HEK293 (cell line): ENCODE measurements around the gene PGC.

ENCODE experiments used
- FEZF1 ChIP-seq: fragments of 450-650 bp; formaldehyde crosslinking; IDR thresholded peaks from 2 replicates; pipeline ENCODE4 v1.5.1; 2016; ENCODE audit warnings: missing biosample characterization, missing genetic modification characterization
- KLF7 ChIP-seq: fragments of 450-650 bp; formaldehyde crosslinking; IDR thresholded peaks from 2 replicates; pipeline ENCODE4 v1.5.1; 2016; ENCODE audit warnings: missing biosample characterization, missing genetic modification characterization, borderline replicate concordance
- REPIN1 ChIP-seq: fragments of 450-650 bp; formaldehyde crosslinking; IDR thresholded peaks from 2 replicates; pipeline ENCODE4 v1.5.1; 2017; ENCODE audit warnings: missing biosample characterization, missing genetic modification characterization, low read depth
- SCRT1 ChIP-seq: fragments of 450-650 bp; formaldehyde crosslinking; IDR thresholded peaks from 2 replicates; pipeline ENCODE4 v1.5.1; 2016; ENCODE audit warnings: missing biosample characterization, missing genetic modification characterization, borderline replicate concordance
- ZNF138 ChIP-seq: fragments of 450-650 bp; formaldehyde crosslinking; IDR thresholded peaks from 2 replicates; pipeline ENCODE4 v1.5.1; 2016; ENCODE audit warnings: missing biosample characterization, missing genetic modification characterization, borderline replicate concordance
- ZNF2 ChIP-seq: fragments of 450-650 bp; formaldehyde crosslinking; IDR thresholded peaks from 2 replicates; pipeline ENCODE4 v1.5.1; 2016; ENCODE audit warnings: missing biosample characterization, missing genetic modification characterization
- ZNF239 ChIP-seq: fragments of 450-650 bp; formaldehyde crosslinking; IDR thresholded peaks from 2 replicates; pipeline ENCODE4 v1.5.1; 2016; ENCODE audit warnings: missing biosample characterization, missing genetic modification characterization
- ZNF335 ChIP-seq: fragments of 450-650 bp; formaldehyde crosslinking; conservative IDR thresholded peaks from 2 replicates; pipeline ENCODE4 v1.5.1; 2016; ENCODE audit warnings: missing biosample characterization, missing genetic modification characterization
- ZNF37A ChIP-seq: fragments of 450-650 bp; IDR thresholded peaks from 2 replicates; pipeline ENCODE4 v1.5.1; 2018; ENCODE audit warnings: missing biosample characterization, missing genetic modification characterization
- ZNF416 ChIP-seq: fragments of 450-650 bp; formaldehyde crosslinking; IDR thresholded peaks from 2 replicates; pipeline ENCODE4 v1.5.1; 2016; ENCODE audit warnings: missing biosample characterization, missing genetic modification characterization
- ZNF473 ChIP-seq: fragments of 450-650 bp; formaldehyde crosslinking; IDR thresholded peaks from 2 replicates; pipeline ENCODE4 v1.5.1; 2017; ENCODE audit warnings: missing biosample characterization, missing genetic modification characterization
- ZNF544 ChIP-seq: fragments of 450-650 bp; formaldehyde crosslinking; IDR thresholded peaks from 2 replicates; pipeline ENCODE4 v1.5.0; 2017; ENCODE audit warnings: missing biosample characterization, missing genetic modification characterization
- ZNF548 ChIP-seq: fragments of 450-650 bp; formaldehyde crosslinking; IDR thresholded peaks from 2 replicates; pipeline ENCODE4 v1.5.1; 2016; ENCODE audit warnings: missing biosample characterization, missing genetic modification characterization
- ZNF585B ChIP-seq: fragments of 450-650 bp; formaldehyde crosslinking; IDR thresholded peaks from 2 replicates; pipeline ENCODE4 v1.5.1; 2016; ENCODE audit warnings: missing biosample characterization, missing genetic modification characterization
- ZNF837 ChIP-seq: fragments of 450-650 bp; formaldehyde crosslinking; IDR thresholded peaks from 2 replicates; pipeline ENCODE4 v1.5.1; 2016; ENCODE audit warnings: missing biosample characterization, missing genetic modification characterization
- ZSCAN16 ChIP-seq: fragments of 450-650 bp; formaldehyde crosslinking; IDR thresholded peaks from 2 replicates; pipeline ENCODE4 v1.5.1; 2016; ENCODE audit warnings: missing biosample characterization, missing genetic modification characterization
- TF ChIP-seq, protein P1 (sequence below): fragments of 450-650 bp; formaldehyde crosslinking; conservative IDR thresholded peaks from 2 replicates; pipeline ENCODE4 v1.5.1; 2016; ENCODE audit warnings: low read depth, missing biosample characterization, missing genetic modification characterization
- TF ChIP-seq, protein P2 (sequence below): fragments of 450-650 bp; formaldehyde crosslinking; IDR thresholded peaks from 2 replicates; pipeline ENCODE4 v1.5.0; 2017; ENCODE audit warnings: missing biosample characterization, missing genetic modification characterization, borderline replicate concordance
- TF ChIP-seq, protein P3 (sequence below): fragments of 450-650 bp; formaldehyde crosslinking; IDR thresholded peaks from 2 replicates; pipeline ENCODE4 v1.5.1; 2016; ENCODE audit warnings: missing biosample characterization, missing genetic modification characterization
- TF ChIP-seq, protein P4 (sequence below): fragments of 450-650 bp; formaldehyde crosslinking; IDR thresholded peaks from 2 replicates; pipeline ENCODE4 v1.5.1; 2016; ENCODE audit warnings: missing biosample characterization, missing genetic modification characterization
- TF ChIP-seq, protein P5 (sequence below): fragments of 450-650 bp; formaldehyde crosslinking; IDR thresholded peaks from 2 replicates; pipeline ENCODE4 v1.5.1; 2016; ENCODE audit warnings: missing biosample characterization, missing genetic modification characterization
- TF ChIP-seq, protein P6 (sequence below): IDR thresholded peaks from 2 replicates; pipeline ENCODE4 v1.6.1; 2011; ENCODE audit warnings: mild to moderate bottlenecking, low read depth, low read length, borderline replicate concordance

Gene PGC

DNA sequence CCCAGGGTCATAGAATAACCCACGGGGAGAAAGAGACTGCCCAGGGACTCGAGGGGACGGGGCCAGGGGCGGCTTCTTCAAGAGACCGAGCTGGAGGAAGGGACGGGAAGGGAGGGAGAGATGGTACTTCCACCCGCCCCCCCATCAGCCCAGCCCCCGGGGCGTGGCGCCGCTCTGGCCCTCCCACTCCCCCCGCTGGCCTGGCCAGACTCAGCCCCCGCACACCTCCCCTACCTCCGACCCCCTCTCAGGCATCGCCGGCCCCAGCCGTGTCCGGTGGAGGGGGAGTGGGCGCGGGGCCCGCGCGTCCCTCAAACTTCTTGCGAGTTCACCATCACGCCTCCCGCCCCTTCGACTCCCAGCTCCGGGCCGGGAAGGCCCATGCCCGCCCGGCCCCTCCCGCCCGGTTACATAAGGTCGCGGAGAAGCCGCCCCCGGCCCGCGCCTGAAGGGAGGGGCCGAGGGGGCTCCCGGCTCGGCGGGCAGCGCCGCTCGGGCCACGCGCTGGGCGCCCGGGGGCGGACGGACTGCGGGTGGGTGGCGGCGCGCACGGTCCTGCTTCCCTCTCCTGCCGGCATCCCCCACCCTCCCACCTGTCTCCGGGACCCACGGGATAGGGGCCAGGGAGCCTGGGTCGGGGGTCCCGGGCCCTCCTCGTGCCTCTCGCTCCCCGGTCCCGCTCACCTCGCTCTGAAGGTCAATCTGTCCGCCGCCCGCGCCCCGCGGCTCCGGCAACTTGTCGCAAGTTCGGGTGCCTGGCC lies 12.4 kb downstream of the PGC start (continued):
- TF ChIP-seq, protein P1, sequence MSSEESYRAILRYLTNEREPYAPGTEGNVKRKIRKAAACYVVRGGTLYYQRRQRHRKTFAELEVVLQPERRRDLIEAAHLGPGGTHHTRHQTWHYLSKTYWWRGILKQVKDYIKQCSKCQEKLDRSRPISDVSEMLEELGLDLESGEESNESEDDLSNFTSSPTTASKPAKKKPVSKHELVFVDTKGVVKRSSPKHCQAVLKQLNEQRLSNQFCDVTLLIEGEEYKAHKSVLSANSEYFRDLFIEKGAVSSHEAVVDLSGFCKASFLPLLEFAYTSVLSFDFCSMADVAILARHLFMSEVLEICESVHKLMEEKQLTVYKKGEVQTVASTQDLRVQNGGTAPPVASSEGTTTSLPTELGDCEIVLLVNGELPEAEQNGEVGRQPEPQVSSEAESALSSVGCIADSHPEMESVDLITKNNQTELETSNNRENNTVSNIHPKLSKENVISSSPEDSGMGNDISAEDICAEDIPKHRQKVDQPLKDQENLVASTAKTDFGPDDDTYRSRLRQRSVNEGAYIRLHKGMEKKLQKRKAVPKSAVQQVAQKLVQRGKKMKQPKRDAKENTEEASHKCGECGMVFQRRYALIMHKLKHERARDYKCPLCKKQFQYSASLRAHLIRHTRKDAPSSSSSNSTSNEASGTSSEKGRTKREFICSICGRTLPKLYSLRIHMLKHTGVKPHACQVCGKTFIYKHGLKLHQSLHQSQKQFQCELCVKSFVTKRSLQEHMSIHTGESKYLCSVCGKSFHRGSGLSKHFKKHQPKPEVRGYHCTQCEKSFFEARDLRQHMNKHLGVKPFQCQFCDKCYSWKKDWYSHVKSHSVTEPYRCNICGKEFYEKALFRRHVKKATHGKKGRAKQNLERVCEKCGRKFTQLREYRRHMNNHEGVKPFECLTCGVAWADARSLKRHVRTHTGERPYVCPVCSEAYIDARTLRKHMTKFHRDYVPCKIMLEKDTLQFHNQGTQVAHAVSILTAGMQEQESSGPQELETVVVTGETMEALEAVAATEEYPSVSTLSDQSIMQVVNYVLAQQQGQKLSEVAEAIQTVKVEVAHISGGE (tag by site-specific recombination): no peak
- TF ChIP-seq, protein P2, sequence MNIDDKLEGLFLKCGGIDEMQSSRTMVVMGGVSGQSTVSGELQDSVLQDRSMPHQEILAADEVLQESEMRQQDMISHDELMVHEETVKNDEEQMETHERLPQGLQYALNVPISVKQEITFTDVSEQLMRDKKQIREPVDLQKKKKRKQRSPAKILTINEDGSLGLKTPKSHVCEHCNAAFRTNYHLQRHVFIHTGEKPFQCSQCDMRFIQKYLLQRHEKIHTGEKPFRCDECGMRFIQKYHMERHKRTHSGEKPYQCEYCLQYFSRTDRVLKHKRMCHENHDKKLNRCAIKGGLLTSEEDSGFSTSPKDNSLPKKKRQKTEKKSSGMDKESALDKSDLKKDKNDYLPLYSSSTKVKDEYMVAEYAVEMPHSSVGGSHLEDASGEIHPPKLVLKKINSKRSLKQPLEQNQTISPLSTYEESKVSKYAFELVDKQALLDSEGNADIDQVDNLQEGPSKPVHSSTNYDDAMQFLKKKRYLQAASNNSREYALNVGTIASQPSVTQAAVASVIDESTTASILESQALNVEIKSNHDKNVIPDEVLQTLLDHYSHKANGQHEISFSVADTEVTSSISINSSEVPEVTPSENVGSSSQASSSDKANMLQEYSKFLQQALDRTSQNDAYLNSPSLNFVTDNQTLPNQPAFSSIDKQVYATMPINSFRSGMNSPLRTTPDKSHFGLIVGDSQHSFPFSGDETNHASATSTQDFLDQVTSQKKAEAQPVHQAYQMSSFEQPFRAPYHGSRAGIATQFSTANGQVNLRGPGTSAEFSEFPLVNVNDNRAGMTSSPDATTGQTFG (tag by site-specific recombination): no peak
- TF ChIP-seq ZNF239 (tag by site-specific recombination): no peak
- no peak; the same call in 1 of the 2 replicates for TF ChIP-seq KLF7 (tag by site-specific recombination)
- TF ChIP-seq ZNF138: no peak
- no peak for TF ChIP-seq ZNF473 (tag by site-specific recombination)
- no peak for TF ChIP-seq ZNF837
- TF ChIP-seq ZNF335 (tag by site-specific recombination): peak; percentile 71
- TF ChIP-seq ZNF2 (tag by site-specific recombination): no peak
- no peak for TF ChIP-seq ZNF585B (tag by site-specific recombination)
- TF ChIP-seq, protein P3, sequence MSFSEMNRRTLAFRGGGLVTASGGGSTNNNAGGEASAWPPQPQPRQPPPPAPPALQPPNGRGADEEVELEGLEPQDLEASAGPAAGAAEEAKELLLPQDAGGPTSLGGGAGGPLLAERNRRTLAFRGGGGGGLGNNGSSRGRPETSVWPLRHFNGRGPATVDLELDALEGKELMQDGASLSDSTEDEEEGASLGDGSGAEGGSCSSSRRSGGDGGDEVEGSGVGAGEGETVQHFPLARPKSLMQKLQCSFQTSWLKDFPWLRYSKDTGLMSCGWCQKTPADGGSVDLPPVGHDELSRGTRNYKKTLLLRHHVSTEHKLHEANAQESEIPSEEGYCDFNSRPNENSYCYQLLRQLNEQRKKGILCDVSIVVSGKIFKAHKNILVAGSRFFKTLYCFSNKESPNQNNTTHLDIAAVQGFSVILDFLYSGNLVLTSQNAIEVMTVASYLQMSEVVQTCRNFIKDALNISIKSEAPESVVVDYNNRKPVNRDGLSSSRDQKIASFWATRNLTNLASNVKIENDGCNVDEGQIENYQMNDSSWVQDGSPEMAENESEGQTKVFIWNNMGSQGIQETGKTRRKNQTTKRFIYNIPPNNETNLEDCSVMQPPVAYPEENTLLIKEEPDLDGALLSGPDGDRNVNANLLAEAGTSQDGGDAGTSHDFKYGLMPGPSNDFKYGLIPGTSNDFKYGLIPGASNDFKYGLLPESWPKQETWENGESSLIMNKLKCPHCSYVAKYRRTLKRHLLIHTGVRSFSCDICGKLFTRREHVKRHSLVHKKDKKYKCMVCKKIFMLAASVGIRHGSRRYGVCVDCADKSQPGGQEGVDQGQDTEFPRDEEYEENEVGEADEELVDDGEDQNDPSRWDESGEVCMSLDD (tag by site-specific recombination): no peak
- TF ChIP-seq ZNF544 (tag by site-specific recombination): no peak
- TF ChIP-seq ZSCAN16 (tag by site-specific recombination): no peak
- TF ChIP-seq, protein P4, sequence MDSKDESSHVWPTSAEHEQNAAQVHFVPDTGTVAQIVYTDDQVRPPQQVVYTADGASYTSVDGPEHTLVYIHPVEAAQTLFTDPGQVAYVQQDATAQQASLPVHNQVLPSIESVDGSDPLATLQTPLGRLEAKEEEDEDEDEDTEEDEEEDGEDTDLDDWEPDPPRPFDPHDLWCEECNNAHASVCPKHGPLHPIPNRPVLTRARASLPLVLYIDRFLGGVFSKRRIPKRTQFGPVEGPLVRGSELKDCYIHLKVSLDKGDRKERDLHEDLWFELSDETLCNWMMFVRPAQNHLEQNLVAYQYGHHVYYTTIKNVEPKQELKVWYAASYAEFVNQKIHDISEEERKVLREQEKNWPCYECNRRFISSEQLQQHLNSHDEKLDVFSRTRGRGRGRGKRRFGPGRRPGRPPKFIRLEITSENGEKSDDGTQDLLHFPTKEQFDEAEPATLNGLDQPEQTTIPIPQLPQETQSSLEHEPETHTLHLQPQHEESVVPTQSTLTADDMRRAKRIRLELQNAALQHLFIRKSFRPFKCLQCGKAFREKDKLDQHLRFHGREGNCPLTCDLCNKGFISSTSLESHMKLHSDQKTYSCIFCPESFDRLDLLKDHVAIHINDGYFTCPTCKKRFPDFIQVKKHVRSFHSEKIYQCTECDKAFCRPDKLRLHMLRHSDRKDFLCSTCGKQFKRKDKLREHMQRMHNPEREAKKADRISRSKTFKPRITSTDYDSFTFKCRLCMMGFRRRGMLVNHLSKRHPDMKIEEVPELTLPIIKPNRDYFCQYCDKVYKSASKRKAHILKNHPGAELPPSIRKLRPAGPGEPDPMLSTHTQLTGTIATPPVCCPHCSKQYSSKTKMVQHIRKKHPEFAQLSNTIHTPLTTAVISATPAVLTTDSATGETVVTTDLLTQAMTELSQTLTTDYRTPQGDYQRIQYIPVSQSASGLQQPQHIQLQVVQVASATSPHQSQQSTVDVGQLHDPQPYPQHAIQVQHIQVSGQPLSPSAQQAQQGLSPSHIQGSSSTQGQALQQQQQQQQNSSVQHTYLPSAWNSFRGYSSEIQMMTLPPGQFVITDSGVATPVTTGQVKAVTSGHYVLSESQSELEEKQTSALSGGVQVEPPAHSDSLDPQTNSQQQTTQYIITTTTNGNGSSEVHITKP (tag by site-specific recombination): no peak; the same call in 1 of the 2 replicates
- no peak for TF ChIP-seq ZNF548
- no peak for TF ChIP-seq ZNF416 (tag by site-specific recombination)
- TF ChIP-seq REPIN1 (tag by site-specific recombination): no peak
- no peak for TF ChIP-seq ZNF37A
- TF ChIP-seq FEZF1 (tag by site-specific recombination): no peak
- TF ChIP-seq, protein P5, sequence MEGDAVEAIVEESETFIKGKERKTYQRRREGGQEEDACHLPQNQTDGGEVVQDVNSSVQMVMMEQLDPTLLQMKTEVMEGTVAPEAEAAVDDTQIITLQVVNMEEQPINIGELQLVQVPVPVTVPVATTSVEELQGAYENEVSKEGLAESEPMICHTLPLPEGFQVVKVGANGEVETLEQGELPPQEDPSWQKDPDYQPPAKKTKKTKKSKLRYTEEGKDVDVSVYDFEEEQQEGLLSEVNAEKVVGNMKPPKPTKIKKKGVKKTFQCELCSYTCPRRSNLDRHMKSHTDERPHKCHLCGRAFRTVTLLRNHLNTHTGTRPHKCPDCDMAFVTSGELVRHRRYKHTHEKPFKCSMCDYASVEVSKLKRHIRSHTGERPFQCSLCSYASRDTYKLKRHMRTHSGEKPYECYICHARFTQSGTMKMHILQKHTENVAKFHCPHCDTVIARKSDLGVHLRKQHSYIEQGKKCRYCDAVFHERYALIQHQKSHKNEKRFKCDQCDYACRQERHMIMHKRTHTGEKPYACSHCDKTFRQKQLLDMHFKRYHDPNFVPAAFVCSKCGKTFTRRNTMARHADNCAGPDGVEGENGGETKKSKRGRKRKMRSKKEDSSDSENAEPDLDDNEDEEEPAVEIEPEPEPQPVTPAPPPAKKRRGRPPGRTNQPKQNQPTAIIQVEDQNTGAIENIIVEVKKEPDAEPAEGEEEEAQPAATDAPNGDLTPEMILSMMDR: no peak
- no peak for TF ChIP-seq SCRT1
- TF ChIP-seq, protein P6, sequence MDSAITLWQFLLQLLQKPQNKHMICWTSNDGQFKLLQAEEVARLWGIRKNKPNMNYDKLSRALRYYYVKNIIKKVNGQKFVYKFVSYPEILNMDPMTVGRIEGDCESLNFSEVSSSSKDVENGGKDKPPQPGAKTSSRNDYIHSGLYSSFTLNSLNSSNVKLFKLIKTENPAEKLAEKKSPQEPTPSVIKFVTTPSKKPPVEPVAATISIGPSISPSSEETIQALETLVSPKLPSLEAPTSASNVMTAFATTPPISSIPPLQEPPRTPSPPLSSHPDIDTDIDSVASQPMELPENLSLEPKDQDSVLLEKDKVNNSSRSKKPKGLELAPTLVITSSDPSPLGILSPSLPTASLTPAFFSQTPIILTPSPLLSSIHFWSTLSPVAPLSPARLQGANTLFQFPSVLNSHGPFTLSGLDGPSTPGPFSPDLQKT: no peak
